Muscle of leg (tissue), 11 donors: ENCODE results near the gene DIP2B. TPM values are rescaled to one million over a fixed set of nuclear protein-coding genes. Genes with fewer than 3 reads are reported as not detected.

Experiments
- DNase-seq: peaks from one replicate; pipeline ENCODE4 v3.0.0; 2013
- H3K27ac ChIP-seq: one replicate; pipeline ENCODE4 v1.5.1; 2013; ENCODE audit warnings: mild to moderate bottlenecking, low read length, control low read depth
- H3K27me3 ChIP-seq: one replicate; pipeline ENCODE4 v1.6.1; 2013; ENCODE audit warnings: low read length; ENCODE audit not compliant: control insufficient read depth, insufficient read depth
- H3K36me3 ChIP-seq: one replicate; pipeline ENCODE4 v1.6.1; 2013; ENCODE audit warnings: low read length; ENCODE audit not compliant: control insufficient read depth, insufficient read depth
- H3K4me1 ChIP-seq: one replicate; pipeline ENCODE4 v1.6.1; 2013; ENCODE audit warnings: low read length; ENCODE audit not compliant: control insufficient read depth, insufficient read depth
- H3K4me3 ChIP-seq: one replicate; pipeline ENCODE4 v1.5.1; 2013; ENCODE audit warnings: low read length, control low read depth
- H3K9me3 ChIP-seq: replicated peaks from 2 replicates; pipeline ENCODE4 v1.6.1; 2013; ENCODE audit warnings: low read depth, low read length; ENCODE audit not compliant: control insufficient read depth
- WGBS: methylation state at CpG from one replicate; pipeline ENCODE4 v1.1.5; 2013; ENCODE audit warnings: missing lambda C conversion rate; ENCODE audit not compliant: insufficient coverage; 5-methylcytosine and 5-hydroxymethylcytosine counted together
- polyA plus RNA-seq, 8 donors: library from polyadenylated mRNA; unstranded; fragments of 120-200 nt; gene quantifications; one replicate each; pipeline versions ENCODE4 v1.2.1 to v1.2.3, GENCODE V29; 2013; ENCODE audit warnings: inconsistent platforms in 1 of 8, low replicate concordance in 1 of 8; ENCODE audit not compliant: insufficient read length in 8 of 8, insufficient read depth in 1 of 8
- total RNA-seq: library from RNA; stranded (reverse); fragments of 120-200 nt; gene quantifications from one replicate; pipeline ENCODE4 v1.2.4, GENCODE V29; 2013

DIP2B gene
- total and polyA plus RNA-seq, 9 donors: 13.2 to 27.2 (median 21.2) TPM

GRCh38 chr12:50772470-50772869, 267.7 kb downstream of the DIP2B start:
- peaks cover 2% of the 10 kb centered on the region for H3K9me3 ChIP-seq
- WGBS: 85% methylated on average over 2 of the region's 5 CpGs
- no peaks in the 10 kb centered on the region for H3K4me1 ChIP-seq
- no peak overlapping the region for H3K27ac ChIP-seq
- H3K27me3 ChIP-seq: no peaks in the 10 kb centered on the region
- no peak for DNase-seq
- no peak overlapping the region for H3K4me3 ChIP-seq
- no peaks in the 10 kb centered on the region for H3K36me3 ChIP-seq

- Histone ChIP-seq H3K36me3 (no peaks in the 10 kb centered on the region), H3K27ac (no peak overlapping the region), H3K9me3 (peaks cover 2% of the 10 kb centered on the region), H3K4me1 (no peaks in the 10 kb centered on the region), H3K4me3 (no peak overlapping the region), H3K27me3 (no peaks in the 10 kb centered on the region)
- DNase-seq: no peak
- WGBS: no CpG with 5 or more reads among the region's 2 CpGs
Observed at GRCh38 chr12:50772877-50773276, 268.1 kb downstream of the DIP2B start.

GRCh38 chr12:50775251-50775650, 270.5 kb downstream of the DIP2B start:
- Histone ChIP-seq H3K27me3 (no peaks in the 10 kb centered on the region), H3K36me3 (no peaks in the 10 kb centered on the region), H3K9me3 (no peaks in the 10 kb centered on the region), H3K27ac (no peak overlapping the region), H3K4me3 (no peak overlapping the region), H3K4me1 (no peaks in the 10 kb centered on the region)
- no CpG with 5 or more reads among the region's 2 CpGs for WGBS
- no peak for DNase-seq

GRCh38 chr12:50776749-50777728, 272.3 kb downstream of the DIP2B start:
- no peak for DNase-seq
- no peaks in the 10 kb centered on the region for H3K9me3 ChIP-seq
- no peaks in the 10 kb centered on the region for H3K4me1 ChIP-seq
- peaks cover 3% of the 10 kb centered on the region for H3K36me3 ChIP-seq
- WGBS: 94% methylated on average over 3 of the region's 9 CpGs
- no peak overlapping the region for H3K4me3 ChIP-seq
- H3K27ac ChIP-seq: no peak overlapping the region
- H3K27me3 ChIP-seq: no peaks in the 10 kb centered on the region

GRCh38 chr12:50778663-50779590, 274.1 kb downstream of the DIP2B start:
- no peak overlapping the region for H3K4me3 ChIP-seq
- 93% methylated on average over 3 of the region's 8 CpGs for WGBS
- peaks cover 3% of the 10 kb centered on the region for H3K36me3 ChIP-seq
- no peak overlapping the region for H3K27ac ChIP-seq
- no peaks in the 10 kb centered on the region for H3K27me3 ChIP-seq
- no peak for DNase-seq
- no peaks in the 10 kb centered on the region for H3K9me3 ChIP-seq
- H3K4me1 ChIP-seq: no peaks in the 10 kb centered on the region

DNA sequence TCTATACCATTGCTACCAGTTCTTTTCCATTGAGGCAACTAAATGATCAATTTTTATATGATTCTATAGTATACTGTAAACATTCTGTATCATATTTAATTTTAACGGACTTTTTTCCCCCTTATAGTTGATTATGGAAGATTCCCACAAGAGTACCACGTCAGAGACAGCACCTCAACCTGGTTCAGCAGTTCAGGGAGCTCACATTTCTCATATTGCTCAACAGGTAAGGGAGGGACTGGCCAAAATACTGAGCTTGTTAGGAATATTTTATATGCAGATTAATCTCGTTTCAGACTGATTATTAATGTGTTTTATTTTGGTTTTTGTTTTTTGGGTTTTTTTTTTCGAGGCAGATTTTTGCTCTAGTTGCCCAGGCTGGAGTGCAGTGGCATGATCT, 275.2 kb downstream of the DIP2B start:
- H3K27me3 ChIP-seq: no peaks in the 10 kb centered on the region
- no peaks in the 10 kb centered on the region for H3K4me1 ChIP-seq
- DNase-seq: no peak
- no peak overlapping the region for H3K4me3 ChIP-seq
- WGBS: 100% methylated on average over 2 of the region's 4 CpGs
- no peaks in the 10 kb centered on the region for H3K9me3 ChIP-seq
- H3K36me3 ChIP-seq: peaks cover 3% of the 10 kb centered on the region
- H3K27ac ChIP-seq: no peak overlapping the region

GRCh38 chr12:50784501-50784900, 279.7 kb downstream of the DIP2B start:
- Histone ChIP-seq H3K27ac (no peak overlapping the region), H3K27me3 (no peaks in the 10 kb centered on the region), H3K4me1 (no peaks in the 10 kb centered on the region), H3K9me3 (peaks cover 7% of the 10 kb centered on the region), H3K36me3 (peaks cover 12% of the 10 kb centered on the region), H3K4me3 (no peak overlapping the region)
- WGBS: 94% methylated on average over 4 of the region's 4 CpGs
- no peak for DNase-seq

GRCh38 chr12:50785406-50786001, 280.7 kb downstream of the DIP2B start:
- Histone ChIP-seq H3K4me3 (no peak overlapping the region), H3K9me3 (peaks cover 7% of the 10 kb centered on the region), H3K27ac (no peak overlapping the region), H3K4me1 (no peaks in the 10 kb centered on the region), H3K36me3 (peaks cover 12% of the 10 kb centered on the region), H3K27me3 (no peaks in the 10 kb centered on the region)
- no CpG with 5 or more reads among the region's 3 CpGs for WGBS
- DNase-seq: no peak

GRCh38 chr12:50786498-50787231, 281.9 kb downstream of the DIP2B start:
- H3K4me3 ChIP-seq: no peak overlapping the region
- H3K36me3 ChIP-seq: peaks cover 10% of the 10 kb centered on the region
- no CpG with 5 or more reads among the region's 3 CpGs for WGBS
- peaks cover 7% of the 10 kb centered on the region for H3K9me3 ChIP-seq
- DNase-seq: no peak
- H3K4me1 ChIP-seq: no peaks in the 10 kb centered on the region
- H3K27ac ChIP-seq: no peak overlapping the region
- H3K27me3 ChIP-seq: no peaks in the 10 kb centered on the region
